Pancreas (tissue), 10 donors: Measurements from ENCODE around the gene SPIRE1. TPM values are rescaled to one million over a fixed set of nuclear protein-coding genes. Genes with fewer than 3 reads are reported as not detected.

Experiments
- ATAC-seq, 4 donors: fragments of 200-7000 bp; cut with Tn5 transposase; one replicate each; pipeline versions ENCODE4 v1.8.0 to v1.9.1; 2020; ENCODE audit warnings: mild to moderate bottlenecking in 4 of 4, moderate library complexity in 4 of 4
- DNase-seq, 6 donors: peaks; one replicate each; pipeline ENCODE4 v3.0.0-alpha.2; 2020
- FAIRE-seq: peaks from 2 replicates; lab custom pipeline; 2012; peaks lifted over from hg19 to GRCh38; lab: Jason Lieb, UNC
- H3K27ac ChIP-seq, 4 donors: fragments of 200-600 bp; sonication (generic); 1 replicate in 3 of 4; 2 replicates in 1 of 4; pipeline versions ENCODE4 v1.5.0 to v1.8.0; 2020
- H3K27me3 ChIP-seq, 4 donors: fragments of 200-600 bp; one replicate each; pipeline ENCODE4 v1.8.0; 2021
- H3K36me3 ChIP-seq, 3 donors: fragments of 200-600 bp; sonication (generic) in 1 of 3; one replicate each; pipeline versions ENCODE4 v1.5.0 to v1.8.0; 2020 to 2021
- H3K4me1 ChIP-seq, 3 donors: fragments of 200-600 bp; one replicate each; pipeline ENCODE4 v1.8.0; 2021
- H3K4me3 ChIP-seq, 4 donors: fragments of 200-600 bp; sonication (generic) in 2 of 4; one replicate each; pipeline versions ENCODE4 v1.5.0 to v1.8.0; 2020 to 2021
- H3K9me3 ChIP-seq, 4 donors: fragments of 200-600 bp; one replicate each; pipeline ENCODE4 v1.8.0; 2021
- CTCF ChIP-seq, 4 donors: fragments of 200-600 bp; sonication (generic) in 3 of 4; IDR thresholded peaks; one replicate each; pipeline versions ENCODE4 v1.5.0 to v1.8.0; 2021; ENCODE audit warnings: antibody characterized with exemption in 4 of 4
- WGBS, 2 donors: extraction: QIAGEN DNeasy Blood & Tissue Kit; methylation state at CpG; one replicate each; pipeline ENCODE4 v1.1.7; 2013; 5-methylcytosine and 5-hydroxymethylcytosine counted together
- intact Hi-C, 3 donors: fragments of 100-400 bp; cut with DNase I; formaldehyde crosslinking; loops; one replicate each; pipeline versions ENCODE4 v1.11.1 to v1.14.2; 2022
- polyA plus RNA-seq, 2 donors: library from polyadenylated mRNA; stranded (reverse); fragments of 200-250 nt; gene quantifications; one replicate each; pipeline ENCODE4 v1.2.3, GENCODE V29; 2013
- total RNA-seq, 6 donors: library from RNA; stranded (reverse); fragmentation: NEBNext Ultra II Directional in 4 of 6; extraction: Animal tissue kit (Norgen Biotek cat#: 25700) in 4 of 6; gene quantifications; one replicate each; pipeline versions ENCODE4 v1.2.1 to v1.2.4, GENCODE V29; 2021 to 2023
- donor health status: healthy with polysubstance abuse.
- donor health status: DM: no; HTN: no; CAD: no; lungs with moderate emphysema.
- donor health status: DM: no; HTN: no; CAD: no.
- donor health status: control.
- donor health status: control.
- donor health status: Bipolar disorder and iron deficiency.
- donor health status: DM: yes; HTN: yes; CAD: no.
- donor health status: DM: no; HTN: no; CAD: no.
- donor health status: DM: no; HTN: no; CAD: no.
- donor health status: DM: yes; HTN: yes; CAD: no.

Gene SPIRE1
- total and polyA plus RNA-seq, 8 donors, result 2.9 to 17.6 (median 10.0) TPM

GRCh38 chr18:12658426-12659138 lies 675 bp upstream of the SPIRE1 start:
- peaks cover 0 to 12% (median 5%) of the 10 kb centered on the region in 3 donors for H3K4me1 ChIP-seq
- WGBS, 2 donors, result 14 to 19% methylated on average over 42 of the region's 42 CpGs
- ATAC-seq (peak; percentile 35 to 45 (median 44)), FAIRE-seq (no peak), DNase-seq (peak in 5 of 6 donors; percentile 23 to 73 (median 45))
- H3K9me3 ChIP-seq, result no peaks in the 10 kb centered on the region
- no peak for TF ChIP-seq CTCF (IDR thresholded peaks at IDR 0.05)
- peak overlapping the region; percentile 63 to 87 (median 74) for H3K4me3 ChIP-seq
- no peaks in the 10 kb centered on the region for H3K36me3 ChIP-seq
- intact Hi-C loops, result no loop called here
- H3K27ac ChIP-seq, result peak overlapping the region; percentile 57 to 93 (median 78)
- H3K27me3 ChIP-seq, result no peaks in the 10 kb centered on the region

- Histone ChIP-seq H3K4me1 (peaks cover 0 to 19% (median 5%) of the 10 kb centered on the region in 3 donors), H3K36me3 (no peaks in the 10 kb centered on the region), H3K9me3 (no peaks in the 10 kb centered on the region), H3K27ac (peak overlapping the region; percentile 72 to 93 (median 78)), H3K27me3 (no peaks in the 10 kb centered on the region), H3K4me3 (peak overlapping the region; percentile 63 to 87 (median 74))
- ATAC-seq (peak; percentile 42 to 68 (median 60)), DNase-seq (peak; percentile 13 to 77 (median 44)), FAIRE-seq (no peak)
- TF ChIP-seq CTCF (IDR thresholded peaks at IDR 0.05), result no peak
- 0 to 1% methylated on average over 56 to 89 of the region's 89 CpGs for WGBS, 2 donors
- intact Hi-C loops, result no loop called here
These were observed 796 bp downstream of the SPIRE1 start for GRCh38 chr18:12656938-12657683.

- peaks cover 0 to 19% (median 5%) of the 10 kb centered on the region in 3 donors for H3K4me1 ChIP-seq
- no peak for ATAC-seq
- no peak for FAIRE-seq
These were observed 1.3 kb downstream of the SPIRE1 start for GRCh38 chr18:12656605-12656937.

GRCh38 chr18:12654971-12655370 lies 2.9 kb downstream of the SPIRE1 start:
- no peak for ATAC-seq
- Histone ChIP-seq H3K36me3 (no peaks in the 10 kb centered on the region), H3K4me1 (peaks cover 0 to 19% (median 5%) of the 10 kb centered on the region in 3 donors), H3K9me3 (no peaks in the 10 kb centered on the region), H3K27ac (no peak overlapping the region), H3K27me3 (no peaks in the 10 kb centered on the region), H3K4me3 (no peak overlapping the region)
- no peak for DNase-seq
- intact Hi-C loops, result no loop called here
- no peak for TF ChIP-seq CTCF (IDR thresholded peaks at IDR 0.05)
- no peak for FAIRE-seq
- 97 to 100% methylated on average over 1 of the region's 1 CpG for WGBS, 2 donors

More at GRCh38 chr18:12656605-12656937, 1.3 kb downstream of the SPIRE1 start:
- intact Hi-C loops, result no loop called here
- Histone ChIP-seq H3K9me3 (no peaks in the 10 kb centered on the region), H3K27me3 (no peaks in the 10 kb centered on the region), H3K36me3 (no peaks in the 10 kb centered on the region), H3K27ac (peak overlapping the region; percentile 72 to 93 (median 78)), H3K4me3 (peak overlapping the region; percentile 63 to 87 (median 74))
- WGBS, 2 donors, result 17 to 32% methylated on average over 3 of the region's 3 CpGs
- no peak for DNase-seq
- no peak for TF ChIP-seq CTCF (IDR thresholded peaks at IDR 0.05)
